GM23338 (cell line): ENCODE data around the gene RBM45. TPM values are rescaled to one million over a fixed set of nuclear protein-coding genes. Genes with fewer than 3 reads are reported as not detected.
"Not testable (repeated sequence)": the region's sequence is repeated elsewhere in the genome, so short reads cannot be mapped to it uniquely, and the experiment has no call there.

Source experiments
- ATAC-seq: fragments of 200-7000 bp; cut with Tn5 transposase; 3 replicates; pipeline ENCODE4 v1.9.1; 2020
- DNase-seq: peaks from one replicate; pipeline ENCODE4 v3.0.0-alpha.2; 2015; ENCODE audit warnings: low spot score
- H2AFZ ChIP-seq: fragments of 200-600 bp; sonication (generic); 2 replicates; pipeline ENCODE4 v1.8.0; 2016; ENCODE audit warnings: antibody characterized with exemption, mild to moderate bottlenecking, moderate library complexity
- H3F3A ChIP-seq: fragments of 200-600 bp; sonication (generic); replicated peaks from 2 replicates; pipeline ENCODE4 v1.8.0; 2017; ENCODE audit warnings: antibody characterized with exemption, mixed run types, low read depth
- H3K27ac ChIP-seq: fragments of 200-600 bp; sonication (generic); 2 replicates; pipeline ENCODE4 v1.6.1; 2016; ENCODE audit warnings: low read depth
- H3K27me3 ChIP-seq: fragments of 200-600 bp; sonication (generic); 2 replicates; pipeline ENCODE4 v1.8.0; 2016; ENCODE audit warnings: mild to moderate bottlenecking, mixed run types, moderate library complexity; ENCODE audit not compliant: insufficient read depth
- H3K36me3 ChIP-seq: fragments of 200-600 bp; sonication (generic); 2 replicates; pipeline ENCODE4 v1.8.0; 2016; ENCODE audit warnings: mild to moderate bottlenecking; ENCODE audit not compliant: insufficient read depth
- H3K4me1 ChIP-seq: fragments of 200-600 bp; sonication (generic); 2 replicates; pipeline ENCODE4 v1.8.0; 2016; ENCODE audit warnings: mild to moderate bottlenecking, moderate library complexity; ENCODE audit not compliant: insufficient read depth
- H3K4me2 ChIP-seq: fragments of 200-600 bp; sonication (generic); 2 replicates; pipeline ENCODE4 v1.7.1; 2017; ENCODE audit warnings: mixed run types
- H3K4me3 ChIP-seq: fragments of 200-600 bp; sonication (generic); 2 replicates; pipeline ENCODE4 v1.6.1; 2016; ENCODE audit warnings: mixed run types
- H3K79me2 ChIP-seq: fragments of 200-600 bp; sonication (generic); replicated peaks from 2 replicates; pipeline ENCODE4 v1.8.0; 2017; ENCODE audit warnings: mild to moderate bottlenecking; ENCODE audit not compliant: insufficient read depth
- H3K9me2 ChIP-seq: fragments of 200-600 bp; sonication (generic); 2 replicates; pipeline ENCODE4 v1.8.0; 2017; ENCODE audit not compliant: insufficient read depth
- H4K20me1 ChIP-seq: fragments of 200-600 bp; sonication (generic); replicated peaks from 2 replicates; pipeline ENCODE4 v1.8.0; 2017; ENCODE audit warnings: mild to moderate bottlenecking; ENCODE audit not compliant: insufficient read depth
- H3K27ac Mint-ChIP-seq: 2 replicates; pipeline ENCODE4 v1.8.0; 2020; ENCODE audit warnings: inconsistent platforms, mild to moderate bottlenecking, moderate library complexity, mixed read lengths
- H3K27me3 Mint-ChIP-seq: 3 replicates; pipeline ENCODE4 v1.8.0; 2022; ENCODE audit warnings: low read depth, mild to moderate bottlenecking, moderate library complexity, mixed read lengths, inconsistent platforms; ENCODE audit not compliant: insufficient read depth, poor library complexity
- H3K36me3 Mint-ChIP-seq: 3 replicates; pipeline ENCODE4 v1.8.0; 2021; ENCODE audit warnings: low read depth, mild to moderate bottlenecking, inconsistent platforms, moderate library complexity, mixed read lengths
- H3K4me1 Mint-ChIP-seq: 3 replicates; pipeline ENCODE4 v1.8.0; 2020; ENCODE audit warnings: mild to moderate bottlenecking, inconsistent platforms, mixed read lengths
- H3K4me3 Mint-ChIP-seq: 3 replicates; pipeline ENCODE4 v1.8.0; 2021; ENCODE audit warnings: moderate library complexity, mild to moderate bottlenecking, inconsistent platforms, mixed read lengths
- H3K9me3 Mint-ChIP-seq: 3 replicates; pipeline ENCODE4 v1.8.0; 2020; ENCODE audit warnings: moderate library complexity, mild to moderate bottlenecking, inconsistent platforms, mixed read lengths
- STAT1 ChIP-seq: IDR thresholded peaks from one replicate; pipeline ENCODE4 v1.6.1; 2016; ENCODE audit warnings: antibody characterized with exemption; ENCODE audit not compliant: unreplicated experiment
- ZNF114 ChIP-seq: fragments of 250-450 bp; sonication (Bioruptor Pico); IDR thresholded peaks from 2 replicates; pipeline ENCODE4 v1.5.0; 2020; ENCODE audit warnings: mild to moderate bottlenecking, moderate library complexity
- polyA plus RNA-seq: library from polyadenylated mRNA; unstranded; fragments of >200 nt; fragmentation: Nextera tagmentation; extraction: Ambion mirVana; gene quantifications from 2 replicates; pipeline ENCODE4 v1.2.1, GENCODE V29; 2016
- total RNA-seq: library from RNA; depleted of rRNA; stranded (reverse); fragments of >200 nt; shearing (Covaris generic); gene quantifications from 2 replicates; pipeline ENCODE4 v1.2.3, GENCODE V29; 2014
- TF ChIP-seq, protein P1 (sequence below): IDR thresholded peaks from 2 replicates; pipeline ENCODE4 v1.6.1; 2016; ENCODE audit warnings: antibody characterized with exemption
- TF ChIP-seq, protein P2 (sequence below), 2 experiments: fragments of 200-600 bp in 1 of 2; sonication (generic) in 1 of 2; conservative IDR thresholded peaks; 2 replicates each; pipeline versions ENCODE4 v1.5.1 to v1.6.1; 2016 to 2017; ENCODE audit warnings: antibody characterized with exemption in 2 of 2, low read depth in 2 of 2, mild to moderate bottlenecking in 2 of 2, moderate library complexity in 1 of 2
- TF ChIP-seq, protein P3 (sequence below): fragments of 250-450 bp; sonication (Bioruptor Pico); IDR thresholded peaks from 2 replicates; pipeline ENCODE4 v1.5.0; 2020; ENCODE audit warnings: mild to moderate bottlenecking, moderate library complexity

The RBM45 gene
- total and polyA plus RNA-seq, 2 experiments from 2014 or later: 15.8 to 17.1 TPM

GRCh38 chr2:178152977-178153376, 40.7 kb downstream of the RBM45 start:
- Mint-ChIP-seq H3K27ac (no peak overlapping the region), H3K4me3 (no peak overlapping the region), H3K27me3 (peaks cover 8% of the 10 kb centered on the region), H3K4me1 (no peaks in the 10 kb centered on the region), H3K9me3 (peaks cover 10% of the 10 kb centered on the region), H3K36me3 (0 out of 3 replicates have a peak, but pooled peaks cover 4% of the 10 kb centered on the region)
- H3K27me3 ChIP-seq: no peaks in the 10 kb centered on the region
- ATAC-seq (no peak), DNase-seq (no peak)
- no peaks in the 10 kb centered on the region for H3K36me3 ChIP-seq
- H3K4me2 ChIP-seq: no peak overlapping the region
- no peak overlapping the region for H3K4me3 ChIP-seq
- no peaks in the 10 kb centered on the region for H3K79me2 ChIP-seq
- H4K20me1 ChIP-seq: no peaks in the 10 kb centered on the region
- H3F3A ChIP-seq: no peaks in the 10 kb centered on the region
- no peaks in the 10 kb centered on the region for H3K4me1 ChIP-seq
- TF ChIP-seq, protein P1, sequence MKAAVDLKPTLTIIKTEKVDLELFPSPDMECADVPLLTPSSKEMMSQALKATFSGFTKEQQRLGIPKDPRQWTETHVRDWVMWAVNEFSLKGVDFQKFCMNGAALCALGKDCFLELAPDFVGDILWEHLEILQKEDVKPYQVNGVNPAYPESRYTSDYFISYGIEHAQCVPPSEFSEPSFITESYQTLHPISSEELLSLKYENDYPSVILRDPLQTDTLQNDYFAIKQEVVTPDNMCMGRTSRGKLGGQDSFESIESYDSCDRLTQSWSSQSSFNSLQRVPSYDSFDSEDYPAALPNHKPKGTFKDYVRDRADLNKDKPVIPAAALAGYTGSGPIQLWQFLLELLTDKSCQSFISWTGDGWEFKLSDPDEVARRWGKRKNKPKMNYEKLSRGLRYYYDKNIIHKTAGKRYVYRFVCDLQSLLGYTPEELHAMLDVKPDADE: no peak
- TF ChIP-seq, protein P2, sequence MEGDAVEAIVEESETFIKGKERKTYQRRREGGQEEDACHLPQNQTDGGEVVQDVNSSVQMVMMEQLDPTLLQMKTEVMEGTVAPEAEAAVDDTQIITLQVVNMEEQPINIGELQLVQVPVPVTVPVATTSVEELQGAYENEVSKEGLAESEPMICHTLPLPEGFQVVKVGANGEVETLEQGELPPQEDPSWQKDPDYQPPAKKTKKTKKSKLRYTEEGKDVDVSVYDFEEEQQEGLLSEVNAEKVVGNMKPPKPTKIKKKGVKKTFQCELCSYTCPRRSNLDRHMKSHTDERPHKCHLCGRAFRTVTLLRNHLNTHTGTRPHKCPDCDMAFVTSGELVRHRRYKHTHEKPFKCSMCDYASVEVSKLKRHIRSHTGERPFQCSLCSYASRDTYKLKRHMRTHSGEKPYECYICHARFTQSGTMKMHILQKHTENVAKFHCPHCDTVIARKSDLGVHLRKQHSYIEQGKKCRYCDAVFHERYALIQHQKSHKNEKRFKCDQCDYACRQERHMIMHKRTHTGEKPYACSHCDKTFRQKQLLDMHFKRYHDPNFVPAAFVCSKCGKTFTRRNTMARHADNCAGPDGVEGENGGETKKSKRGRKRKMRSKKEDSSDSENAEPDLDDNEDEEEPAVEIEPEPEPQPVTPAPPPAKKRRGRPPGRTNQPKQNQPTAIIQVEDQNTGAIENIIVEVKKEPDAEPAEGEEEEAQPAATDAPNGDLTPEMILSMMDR (conservative IDR thresholded peaks at IDR 0.05; ENCODE audit: low read depth in 2 of 2): no peak
- H3K27ac ChIP-seq: no peak overlapping the region
- H3K9me2 ChIP-seq: no peaks in the 10 kb centered on the region
- H2AFZ ChIP-seq: no peak overlapping the region

DNA sequence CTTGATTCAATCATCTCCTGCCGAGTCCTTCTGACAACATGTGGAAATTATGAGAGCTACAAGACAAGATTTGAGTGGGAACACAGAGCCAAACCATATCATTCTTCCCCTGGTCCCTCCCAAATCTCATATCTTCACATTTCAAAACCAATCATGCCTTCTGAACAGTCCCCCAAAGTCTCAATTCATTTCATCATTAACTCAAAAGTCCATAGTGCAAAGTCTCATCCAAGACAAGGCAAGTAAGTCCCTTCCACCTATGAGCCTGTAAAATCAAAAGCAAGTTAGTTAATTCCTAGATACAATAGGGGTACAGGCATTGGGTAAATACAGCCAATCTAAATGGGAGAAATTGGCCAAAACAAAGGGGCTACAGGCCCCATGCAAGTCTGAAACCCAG, 41.6 kb downstream of the RBM45 start:
- not testable (repeated sequence) for H3K27ac ChIP-seq, H3K27ac Mint-ChIP-seq, H3K4me2 ChIP-seq, H3K9me3 Mint-ChIP-seq, H3K4me1 ChIP-seq, ATAC-seq, H3K79me2 ChIP-seq, H3K36me3 Mint-ChIP-seq, H3K4me3 Mint-ChIP-seq, H4K20me1 ChIP-seq, H3K27me3 Mint-ChIP-seq, H3K36me3 ChIP-seq, H3K9me2 ChIP-seq, H3K4me3 ChIP-seq, H3K4me1 Mint-ChIP-seq, H2AFZ ChIP-seq, DNase-seq, H3K27me3 ChIP-seq, H3F3A ChIP-seq

DNA sequence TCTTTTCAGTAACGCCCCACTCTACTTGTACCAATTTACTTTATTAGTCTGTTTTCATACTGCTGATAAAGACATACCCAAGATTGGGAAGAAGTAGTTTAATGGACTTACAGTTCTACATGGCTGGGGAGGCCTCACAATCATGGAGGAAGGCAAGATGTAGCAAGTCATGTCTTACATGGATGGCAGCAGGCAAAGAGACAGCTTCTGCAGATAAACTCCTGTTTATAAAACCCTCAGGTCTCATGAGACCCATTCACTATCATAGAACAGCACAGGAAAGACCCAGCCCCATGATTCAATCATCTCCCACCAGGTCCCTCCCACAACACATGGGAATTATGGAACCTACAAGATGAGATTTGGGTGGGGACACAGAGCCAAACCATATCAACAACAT, 43.3 kb downstream of the RBM45 start:
- H3K4me1 Mint-ChIP-seq: no peaks in the 10 kb centered on the region
- no peak for ATAC-seq
- TF ChIP-seq, protein P3, sequence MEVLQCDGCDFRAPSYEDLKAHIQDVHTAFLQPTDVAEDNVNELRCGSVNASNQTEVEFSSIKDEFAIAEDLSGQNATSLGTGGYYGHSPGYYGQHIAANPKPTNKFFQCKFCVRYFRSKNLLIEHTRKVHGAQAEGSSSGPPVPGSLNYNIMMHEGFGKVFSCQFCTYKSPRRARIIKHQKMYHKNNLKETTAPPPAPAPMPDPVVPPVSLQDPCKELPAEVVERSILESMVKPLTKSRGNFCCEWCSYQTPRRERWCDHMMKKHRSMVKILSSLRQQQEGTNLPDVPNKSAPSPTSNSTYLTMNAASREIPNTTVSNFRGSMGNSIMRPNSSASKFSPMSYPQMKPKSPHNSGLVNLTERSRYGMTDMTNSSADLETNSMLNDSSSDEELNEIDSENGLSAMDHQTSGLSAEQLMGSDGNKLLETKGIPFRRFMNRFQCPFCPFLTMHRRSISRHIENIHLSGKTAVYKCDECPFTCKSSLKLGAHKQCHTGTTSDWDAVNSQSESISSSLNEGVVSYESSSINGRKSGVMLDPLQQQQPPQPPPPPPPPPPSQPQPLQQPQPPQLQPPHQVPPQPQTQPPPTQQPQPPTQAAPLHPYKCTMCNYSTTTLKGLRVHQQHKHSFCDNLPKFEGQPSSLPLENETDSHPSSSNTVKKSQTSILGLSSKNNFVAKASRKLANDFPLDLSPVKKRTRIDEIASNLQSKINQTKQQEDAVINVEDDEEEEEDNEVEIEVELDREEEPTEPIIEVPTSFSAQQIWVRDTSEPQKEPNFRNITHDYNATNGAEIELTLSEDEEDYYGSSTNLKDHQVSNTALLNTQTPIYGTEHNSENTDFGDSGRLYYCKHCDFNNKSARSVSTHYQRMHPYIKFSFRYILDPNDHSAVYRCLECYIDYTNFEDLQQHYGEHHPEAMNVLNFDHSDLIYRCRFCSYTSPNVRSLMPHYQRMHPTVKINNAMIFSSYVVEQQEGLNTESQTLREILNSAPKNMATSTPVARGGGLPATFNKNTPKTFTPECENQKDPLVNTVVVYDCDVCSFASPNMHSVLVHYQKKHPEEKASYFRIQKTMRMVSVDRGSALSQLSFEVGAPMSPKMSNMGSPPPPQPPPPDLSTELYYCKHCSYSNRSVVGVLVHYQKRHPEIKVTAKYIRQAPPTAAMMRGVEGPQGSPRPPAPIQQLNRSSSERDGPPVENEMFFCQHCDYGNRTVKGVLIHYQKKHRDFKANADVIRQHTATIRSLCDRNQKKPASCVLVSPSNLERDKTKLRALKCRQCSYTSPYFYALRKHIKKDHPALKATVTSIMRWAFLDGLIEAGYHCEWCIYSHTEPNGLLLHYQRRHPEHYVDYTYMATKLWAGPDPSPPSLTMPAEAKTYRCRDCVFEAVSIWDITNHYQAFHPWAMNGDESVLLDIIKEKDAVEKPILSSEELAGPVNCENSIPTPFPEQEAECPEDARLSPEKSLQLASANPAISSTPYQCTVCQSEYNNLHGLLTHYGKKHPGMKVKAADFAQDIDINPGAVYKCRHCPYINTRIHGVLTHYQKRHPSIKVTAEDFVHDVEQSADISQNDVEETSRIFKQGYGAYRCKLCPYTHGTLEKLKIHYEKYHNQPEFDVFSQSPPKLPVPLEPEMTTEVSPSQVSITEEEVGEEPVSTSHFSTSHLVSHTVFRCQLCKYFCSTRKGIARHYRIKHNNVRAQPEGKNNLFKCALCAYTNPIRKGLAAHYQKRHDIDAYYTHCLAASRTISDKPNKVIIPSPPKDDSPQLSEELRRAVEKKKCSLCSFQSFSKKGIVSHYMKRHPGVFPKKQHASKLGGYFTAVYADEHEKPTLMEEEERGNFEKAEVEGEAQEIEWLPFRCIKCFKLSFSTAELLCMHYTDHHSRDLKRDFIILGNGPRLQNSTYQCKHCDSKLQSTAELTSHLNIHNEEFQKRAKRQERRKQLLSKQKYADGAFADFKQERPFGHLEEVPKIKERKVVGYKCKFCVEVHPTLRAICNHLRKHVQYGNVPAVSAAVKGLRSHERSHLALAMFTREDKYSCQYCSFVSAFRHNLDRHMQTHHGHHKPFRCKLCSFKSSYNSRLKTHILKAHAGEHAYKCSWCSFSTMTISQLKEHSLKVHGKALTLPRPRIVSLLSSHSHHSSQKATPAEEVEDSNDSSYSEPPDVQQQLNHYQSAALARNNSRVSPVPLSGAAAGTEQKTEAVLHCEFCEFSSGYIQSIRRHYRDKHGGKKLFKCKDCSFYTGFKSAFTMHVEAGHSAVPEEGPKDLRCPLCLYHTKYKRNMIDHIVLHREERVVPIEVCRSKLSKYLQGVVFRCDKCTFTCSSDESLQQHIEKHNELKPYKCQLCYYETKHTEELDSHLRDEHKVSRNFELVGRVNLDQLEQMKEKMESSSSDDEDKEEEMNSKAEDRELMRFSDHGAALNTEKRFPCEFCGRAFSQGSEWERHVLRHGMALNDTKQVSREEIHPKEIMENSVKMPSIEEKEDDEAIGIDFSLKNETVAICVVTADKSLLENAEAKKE: no peak
- TF ChIP-seq STAT1: no peak
- TF ChIP-seq, protein P1: no peak
- TF ChIP-seq ZNF114: no peak

More for the DNA sequence above, 43.3 kb downstream of the RBM45 start:
- H3K27ac ChIP-seq: no peak overlapping the region
- no peaks in the 10 kb centered on the region for H3K27me3 ChIP-seq
- Mint-ChIP-seq H3K27ac (no peak overlapping the region), H3K36me3 (0 out of 3 replicates have a peak, but pooled peaks cover 4% of the 10 kb centered on the region), H3K27me3 (peaks cover 6% of the 10 kb centered on the region), H3K4me3 (no peak overlapping the region), H3K9me3 (peaks cover 10% of the 10 kb centered on the region)
- H3K4me3 ChIP-seq: no peak overlapping the region
- DNase-seq: no peak
- no peaks in the 10 kb centered on the region for H3K9me2 ChIP-seq
- H3K79me2 ChIP-seq: no peaks in the 10 kb centered on the region
- H4K20me1 ChIP-seq: no peaks in the 10 kb centered on the region
- H3K36me3 ChIP-seq: no peaks in the 10 kb centered on the region
- no peak overlapping the region for H2AFZ ChIP-seq
- H3K4me2 ChIP-seq: no peak overlapping the region
- H3F3A ChIP-seq: no peaks in the 10 kb centered on the region
- no peaks in the 10 kb centered on the region for H3K4me1 ChIP-seq
